ENCODE results near the gene KRT28. TPM values are rescaled to one million over a fixed set of nuclear protein-coding genes. Genes with fewer than 3 reads are reported as not detected.

Gene KRT28
- total RNA-seq, 1 donor from 2014 or later, result not detected

- no peaks in the 10 kb centered on the region for H3K9me3 ChIP-seq (ENCODE audit: control insufficient read depth in 3 of 3, low read length in 3 of 3)
- H3K36me3 ChIP-seq (ENCODE audit: control insufficient read depth in 3 of 3, insufficient read depth in 3 of 3, low read length in 3 of 3), result peaks cover 3 to 13% (median 7%) of the 10 kb centered on the region in 3 donors
- H3K27me3 ChIP-seq (ENCODE audit: control insufficient read depth in 3 of 3, insufficient read depth in 3 of 3, low read length in 3 of 3), result no peaks in the 10 kb centered on the region
- no peak overlapping the region for H3K9ac ChIP-seq (ENCODE audit: low read depth in 1 of 3, low read length in 3 of 3)
- H3K27ac ChIP-seq (ENCODE audit: low read depth, low read length), result no peak overlapping the region
- H3K4me3 ChIP-seq (ENCODE audit: low read length in 3 of 3), result no peak overlapping the region
- peaks cover 0 to 4% (median 0%) of the 10 kb centered on the region in 3 donors for H3K4me1 ChIP-seq (ENCODE audit: control insufficient read depth in 3 of 3, insufficient read depth in 3 of 3, low read length in 3 of 3)
These were observed 30.5 kb upstream of the KRT28 start for GRCh38 chr17:40830085-40830776.

- Histone ChIP-seq H3K27me3 (ENCODE audit: control insufficient read depth in 3 of 3, insufficient read depth in 3 of 3, low read length in 3 of 3) (no peaks in the 10 kb centered on the region), H3K9me3 (ENCODE audit: control insufficient read depth in 3 of 3, low read length in 3 of 3) (no peaks in the 10 kb centered on the region), H3K27ac (ENCODE audit: low read depth, low read length) (no peak overlapping the region), H3K4me3 (ENCODE audit: low read length in 3 of 3) (no peak overlapping the region), H3K9ac (ENCODE audit: low read depth in 1 of 3, low read length in 3 of 3) (no peak overlapping the region), H3K4me1 (ENCODE audit: control insufficient read depth in 3 of 3, insufficient read depth in 3 of 3, low read length in 3 of 3) (peaks cover 0 to 4% (median 0%) of the 10 kb centered on the region in 3 donors), H3K36me3 (ENCODE audit: control insufficient read depth in 3 of 3, insufficient read depth in 3 of 3, low read length in 3 of 3) (peaks cover 0 to 3% (median 0%) of the 10 kb centered on the region in 3 donors)
These were observed 28.8 kb upstream of the KRT28 start for GRCh38 chr17:40828454-40829044.

- Histone ChIP-seq H3K27ac (ENCODE audit: low read depth, low read length) (no peak overlapping the region), H3K27me3 (ENCODE audit: control insufficient read depth in 3 of 3, insufficient read depth in 3 of 3, low read length in 3 of 3) (no peaks in the 10 kb centered on the region), H3K9ac (ENCODE audit: low read depth in 1 of 3, low read length in 3 of 3) (no peak overlapping the region), H3K4me1 (ENCODE audit: control insufficient read depth in 3 of 3, insufficient read depth in 3 of 3, low read length in 3 of 3) (peaks cover 0 to 4% (median 0%) of the 10 kb centered on the region in 3 donors), H3K4me3 (ENCODE audit: low read length in 3 of 3) (no peak overlapping the region), H3K9me3 (ENCODE audit: control insufficient read depth in 3 of 3, low read length in 3 of 3) (no peaks in the 10 kb centered on the region), H3K36me3 (ENCODE audit: control insufficient read depth in 3 of 3, insufficient read depth in 3 of 3, low read length in 3 of 3) (peaks cover 0 to 2% (median 0%) of the 10 kb centered on the region in 3 donors)
These were observed 28.1 kb upstream of the KRT28 start for GRCh38 chr17:40827746-40828453.

- Histone ChIP-seq H3K9ac (ENCODE audit: low read depth in 1 of 3, low read length in 3 of 3) (no peak overlapping the region), H3K27me3 (ENCODE audit: control insufficient read depth in 3 of 3, insufficient read depth in 3 of 3, low read length in 3 of 3) (no peaks in the 10 kb centered on the region), H3K4me1 (ENCODE audit: control insufficient read depth in 3 of 3, insufficient read depth in 3 of 3, low read length in 3 of 3) (peaks cover 0 to 4% (median 0%) of the 10 kb centered on the region in 3 donors), H3K4me3 (ENCODE audit: low read length in 3 of 3) (no peak overlapping the region), H3K36me3 (ENCODE audit: control insufficient read depth in 3 of 3, insufficient read depth in 3 of 3, low read length in 3 of 3) (no peaks in the 10 kb centered on the region), H3K27ac (ENCODE audit: low read depth, low read length) (no peak overlapping the region), H3K9me3 (ENCODE audit: control insufficient read depth in 3 of 3, low read length in 3 of 3) (no peaks in the 10 kb centered on the region)
These were observed 25.8 kb upstream of the KRT28 start for GRCh38 chr17:40825599-40825998.

- Histone ChIP-seq H3K36me3 (ENCODE audit: control insufficient read depth in 3 of 3, insufficient read depth in 3 of 3, low read length in 3 of 3) (no peaks in the 10 kb centered on the region), H3K9ac (ENCODE audit: low read depth in 1 of 3, low read length in 3 of 3) (no peak overlapping the region), H3K27ac (ENCODE audit: low read depth, low read length) (no peak overlapping the region), H3K27me3 (ENCODE audit: control insufficient read depth in 3 of 3, insufficient read depth in 3 of 3, low read length in 3 of 3) (no peaks in the 10 kb centered on the region), H3K9me3 (ENCODE audit: control insufficient read depth in 3 of 3, low read length in 3 of 3) (no peaks in the 10 kb centered on the region), H3K4me1 (ENCODE audit: control insufficient read depth in 3 of 3, insufficient read depth in 3 of 3, low read length in 3 of 3) (peaks cover 4 to 11% (median 4%) of the 10 kb centered on the region in 3 donors), H3K4me3 (ENCODE audit: low read length in 3 of 3) (no peak overlapping the region)
These were observed 24.5 kb upstream of the KRT28 start for GRCh38 chr17:40824015-40824832.

- no peak within 1 kb of the TSS for H3K9ac ChIP-seq (ENCODE audit: low read depth in 1 of 3, low read length in 3 of 3)
These were observed 22.5 kb upstream of the KRT28 start, which contains the start of gene KRT10 for GRCh38 chr17:40822132-40822812. Gene KRT10 (minus strand): TSS chr17:40822614. CDS start chr17:40822585, 29 bp downstream.

GRCh38 chr17:40821536-40821935 lies 21.8 kb upstream of the KRT28 start:
- H3K4me1 ChIP-seq (ENCODE audit: control insufficient read depth in 3 of 3, insufficient read depth in 3 of 3, low read length in 3 of 3), result peaks cover 0 to 17% (median 7%) of the 10 kb centered on the region in 3 donors
- no peak overlapping the region for H3K9ac ChIP-seq (ENCODE audit: low read depth in 1 of 3, low read length in 3 of 3)
- H3K27me3 ChIP-seq (ENCODE audit: control insufficient read depth in 3 of 3, insufficient read depth in 3 of 3, low read length in 3 of 3), result no peaks in the 10 kb centered on the region
- peaks cover 5 to 6% (median 6%) of the 10 kb centered on the region in 3 donors for H3K36me3 ChIP-seq (ENCODE audit: control insufficient read depth in 3 of 3, insufficient read depth in 3 of 3, low read length in 3 of 3)
- H3K9me3 ChIP-seq (ENCODE audit: control insufficient read depth in 3 of 3, low read length in 3 of 3), result no peaks in the 10 kb centered on the region
- no peak overlapping the region for H3K27ac ChIP-seq (ENCODE audit: low read depth, low read length)
- H3K4me3 ChIP-seq (ENCODE audit: low read length in 3 of 3), result no peak overlapping the region

More at GRCh38 chr17:40822132-40822812, 22.5 kb upstream of the KRT28 start, which contains the start of gene KRT10:
- Histone ChIP-seq H3K4me1 (ENCODE audit: control insufficient read depth in 3 of 3, insufficient read depth in 3 of 3, low read length in 3 of 3) (peaks cover 0 to 17% (median 7%) of the 10 kb centered on the region in 3 donors), H3K27ac (ENCODE audit: low read depth, low read length) (no peak within 1 kb of the TSS), H3K36me3 (ENCODE audit: control insufficient read depth in 3 of 3, insufficient read depth in 3 of 3, low read length in 3 of 3) (peaks cover 1 to 2% (median 2%) of the 10 kb centered on the region in 3 donors), H3K4me3 (ENCODE audit: low read length in 3 of 3) (no peak within 1 kb of the TSS), H3K27me3 (ENCODE audit: control insufficient read depth in 3 of 3, insufficient read depth in 3 of 3, low read length in 3 of 3) (no peaks in the 10 kb centered on the region), H3K9me3 (ENCODE audit: control insufficient read depth in 3 of 3, low read length in 3 of 3) (no peaks in the 10 kb centered on the region)

GRCh38 chr17:40820228-40820838 lies 20.6 kb upstream of the KRT28 start:
- H3K27ac ChIP-seq (ENCODE audit: low read depth, low read length), result no peak overlapping the region

More at GRCh38 chr17:40820228-40820838, 20.6 kb upstream of the KRT28 start:
- Histone ChIP-seq H3K36me3 (ENCODE audit: control insufficient read depth in 3 of 3, insufficient read depth in 3 of 3, low read length in 3 of 3) (peaks cover 5 to 6% (median 6%) of the 10 kb centered on the region in 3 donors), H3K4me3 (ENCODE audit: low read length in 3 of 3) (peak overlapping the region in 1 of 3 donors; percentile 84), H3K27me3 (ENCODE audit: control insufficient read depth in 3 of 3, insufficient read depth in 3 of 3, low read length in 3 of 3) (no peaks in the 10 kb centered on the region), H3K9me3 (ENCODE audit: control insufficient read depth in 3 of 3, low read length in 3 of 3) (no peaks in the 10 kb centered on the region), H3K9ac (ENCODE audit: low read depth in 1 of 3, low read length in 3 of 3) (no peak overlapping the region), H3K4me1 (ENCODE audit: control insufficient read depth in 3 of 3, insufficient read depth in 3 of 3, low read length in 3 of 3) (peaks cover 0 to 17% (median 7%) of the 10 kb centered on the region in 3 donors)
